ENCODE data around the gene C3orf22.

GRCh38 chr3:126549861-126550487 lies 8.8 kb downstream of the C3orf22 start:
- TF ChIP-seq CTCF (conservative IDR thresholded peaks at IDR 0.05) (no peak), ZFX (IDR thresholded peaks at IDR 0.05) (no peak)

Data from C4-2B (cell line).